Astrocyte of the cerebellum (primary cell): Measurements from ENCODE around the gene CTDSP1.

Experiments used
- DNase-seq: peaks from one replicate; pipeline ENCODE4 v3.0.0-alpha.2; 2011; ENCODE audit warnings: low read depth
- H3K4me3 ChIP-seq: 2 replicates; pipeline ENCODE4 v1.5.1; 2011; ENCODE audit warnings: mild to moderate bottlenecking, low read depth, low read length, moderate library complexity
- CTCF ChIP-seq: IDR thresholded peaks from 2 replicates; pipeline ENCODE4 v1.5.1; 2012; ENCODE audit warnings: low read length, low read depth, moderate library complexity, mild to moderate bottlenecking; ENCODE audit errors: missing control alignments
- in situ Hi-C: cut with HindIII; loops from 2 replicates; pipeline ENCODE4 v1.10.0; 2017; ENCODE audit warnings: low sequenced_read_pairs

The CTDSP1 gene

GRCh38 chr2:218422403-218423086, 22.9 kb downstream of the CTDSP1 start:
- no peak overlapping the region for H3K4me3 ChIP-seq
- no peak for TF ChIP-seq CTCF
- no peak for DNase-seq
- in situ Hi-C loops: no loop called here

- TF ChIP-seq CTCF: no peak
- in situ Hi-C loops: no loop called here
- H3K4me3 ChIP-seq: no peak overlapping the region
- DNase-seq: no peak
Observed at GRCh38 chr2:218423584-218423983, 23.9 kb downstream of the CTDSP1 start.

- in situ Hi-C loops: no loop called here
- DNase-seq: no peak
- H3K4me3 ChIP-seq: no peak overlapping the region
- no peak for TF ChIP-seq CTCF
Observed at GRCh38 chr2:218425531-218425930, 25.9 kb downstream of the CTDSP1 start.

GRCh38 chr2:218427741-218428140, 28.1 kb downstream of the CTDSP1 start:
- in situ Hi-C loops: no loop called here
- no peak overlapping the region for H3K4me3 ChIP-seq
- TF ChIP-seq CTCF: no peak

GRCh38 chr2:218428846-218429558, 29.3 kb downstream of the CTDSP1 start:
- no peak for DNase-seq
- no peak for TF ChIP-seq CTCF
- in situ Hi-C loops: no loop called here
- H3K4me3 ChIP-seq: no peak overlapping the region

More at GRCh38 chr2:218427741-218428140, 28.1 kb downstream of the CTDSP1 start:
- no peak for DNase-seq

- in situ Hi-C loops: no loop called here
- no peak for TF ChIP-seq CTCF
Observed at GRCh38 chr2:218429911-218430692, 30.4 kb downstream of the CTDSP1 start.

More at GRCh38 chr2:218429911-218430692, 30.4 kb downstream of the CTDSP1 start:
- no peak for DNase-seq
- H3K4me3 ChIP-seq: no peak overlapping the region
